Activated CD4-positive, alpha-beta memory T cell treated with anti-CD3 and anti-CD28 coated beads for 36 hours (primary cell): Measurements from ENCODE around the gene ABCF3. TPM values are rescaled to one million over a fixed set of nuclear protein-coding genes. Genes with fewer than 3 reads are reported as not detected.

Source experiments
- CTCF ChIA-PET: fragments of 350-600 bp; sonication (Branson Sonifier 250); formaldehyde crosslinking; loops from one replicate; lab custom pipeline; 2021; ENCODE audit warnings: antibody characterized with exemption, inconsistent platforms; lab: Charles Lee
- POLR2A ChIA-PET: fragments of 350-600 bp; sonication (Branson Sonifier 250); formaldehyde crosslinking; loops from one replicate; lab custom pipeline; 2021; ENCODE audit warnings: antibody characterized with exemption; lab: Charles Lee
- DNase-seq: peaks from one replicate; pipeline ENCODE4 v3.0.0-alpha.2; 2020
- H3K27ac Mint-ChIP-seq: one replicate; pipeline ENCODE4 v1.8.0; 2021; ENCODE audit warnings: mixed read lengths
- H3K27me3 Mint-ChIP-seq: one replicate; pipeline ENCODE4 v1.8.0; 2021; ENCODE audit warnings: mixed read lengths
- H3K36me3 Mint-ChIP-seq: one replicate; pipeline ENCODE4 v1.8.0; 2021; ENCODE audit warnings: mixed read lengths
- H3K4me1 Mint-ChIP-seq: one replicate; pipeline ENCODE4 v1.8.0; 2021; ENCODE audit warnings: low read depth, mixed read lengths
- H3K4me3 Mint-ChIP-seq: one replicate; pipeline ENCODE4 v1.8.0; 2021; ENCODE audit warnings: mild to moderate bottlenecking, mixed read lengths
- H3K9me3 Mint-ChIP-seq: one replicate; pipeline ENCODE4 v1.8.0; 2021; ENCODE audit warnings: mixed read lengths
- intact Hi-C: fragments of 100-400 bp; cut with micrococcal nuclease; formaldehyde crosslinking; loops from one replicate; pipeline ENCODE4 v1.15.1; 2023
- total RNA-seq, 2 experiments: library from RNA; stranded (reverse); gene quantifications; one replicate each; pipeline ENCODE4 v1.2.3, GENCODE V29; 2021

Gene ABCF3
- total RNA-seq, 2 experiments from 2014 or later = 41.2 to 48.7 TPM

GRCh38 chr3:184193991-184194539 lies 8.1 kb downstream of the ABCF3 start:
- peaks cover 4% of the 10 kb centered on the region for H3K4me1 Mint-ChIP-seq
- H3K27me3 Mint-ChIP-seq = no peaks in the 10 kb centered on the region
- POLR2A ChIA-PET = no interaction called here
- H3K9me3 Mint-ChIP-seq = no peaks in the 10 kb centered on the region
- no peak overlapping the region for H3K27ac Mint-ChIP-seq
- H3K4me3 Mint-ChIP-seq = no peak overlapping the region
- no peak for DNase-seq
- intact Hi-C loops = no loop called here
- CTCF ChIA-PET = interaction anchor here (1.2 kb wide), 1 partner anchor 34 kb away, joined by 4 read pairs; no protein-coding TSS in a partner anchor
- peaks cover 38% of the 10 kb centered on the region for H3K36me3 Mint-ChIP-seq

- Mint-ChIP-seq H3K27me3 (no peaks in the 10 kb centered on the region), H3K9me3 (no peaks in the 10 kb centered on the region), H3K27ac (no peak overlapping the region), H3K36me3 (peaks cover 24% of the 10 kb centered on the region), H3K4me3 (no peak overlapping the region), H3K4me1 (no peaks in the 10 kb centered on the region)
- ChIA-PET CTCF (interaction anchor here (0.9 kb wide), 2 partner anchors 31 to 53 kb away, joined by 3 to 4 read pairs; partner anchors contain the start of gene EEF1AKMT4), POLR2A (no interaction called here)
- DNase-seq = no peak
- intact Hi-C loops = no loop called here
Measured at GRCh38 chr3:184196536-184196935, 10.5 kb downstream of the ABCF3 start.

GRCh38 chr3:184198509-184198908 lies 12.5 kb downstream of the ABCF3 start:
- POLR2A ChIA-PET = no interaction called here
- H3K36me3 Mint-ChIP-seq = peaks cover 11% of the 10 kb centered on the region
- no peaks in the 10 kb centered on the region for H3K27me3 Mint-ChIP-seq
- CTCF ChIA-PET = interaction anchor here (1.0 kb wide), 1 partner anchor 48 kb away, joined by 3 read pairs; no protein-coding TSS in a partner anchor
- no peak for DNase-seq
- no peak overlapping the region for H3K27ac Mint-ChIP-seq
- no peak overlapping the region for H3K4me3 Mint-ChIP-seq
- no peaks in the 10 kb centered on the region for H3K9me3 Mint-ChIP-seq
- intact Hi-C loops = no loop called here
- no peaks in the 10 kb centered on the region for H3K4me1 Mint-ChIP-seq

- no peaks in the 10 kb centered on the region for H3K27me3 Mint-ChIP-seq
- no peaks in the 10 kb centered on the region for H3K36me3 Mint-ChIP-seq
- ChIA-PET POLR2A (no interaction called here), CTCF (no interaction called here)
- no peaks in the 10 kb centered on the region for H3K9me3 Mint-ChIP-seq
- DNase-seq = no peak
- no peak overlapping the region for H3K27ac Mint-ChIP-seq
- intact Hi-C loops = no loop called here
- H3K4me1 Mint-ChIP-seq = no peaks in the 10 kb centered on the region
- no peak overlapping the region for H3K4me3 Mint-ChIP-seq
Measured at GRCh38 chr3:184200825-184201224, 14.8 kb downstream of the ABCF3 start.

GRCh38 chr3:184203526-184203925 lies 17.5 kb downstream of the ABCF3 start:
- DNase-seq = no peak
- Mint-ChIP-seq H3K27ac (no peak overlapping the region), H3K4me1 (no peaks in the 10 kb centered on the region), H3K36me3 (no peaks in the 10 kb centered on the region), H3K9me3 (no peaks in the 10 kb centered on the region), H3K27me3 (peaks cover 10% of the 10 kb centered on the region), H3K4me3 (no peak overlapping the region)
- intact Hi-C loops = no loop called here
- CTCF ChIA-PET = interaction anchor here (0.8 to 1.1 kb wide), 3 partner anchors 21 to 47 kb away, joined by 3 to 4 read pairs (median 4); no protein-coding TSS in a partner anchor
- POLR2A ChIA-PET = no interaction called here

- no peak for DNase-seq
- intact Hi-C loops = no loop called here
- H3K4me3 Mint-ChIP-seq = no peak overlapping the region
- H3K36me3 Mint-ChIP-seq = no peaks in the 10 kb centered on the region
- ChIA-PET CTCF (interaction anchor here (1.2 kb wide), 1 partner anchor 18 kb away, joined by 4 read pairs; no protein-coding TSS in a partner anchor), POLR2A (no interaction called here)
- H3K27ac Mint-ChIP-seq = no peak overlapping the region
- no peaks in the 10 kb centered on the region for H3K4me1 Mint-ChIP-seq
- H3K27me3 Mint-ChIP-seq = peaks cover 10% of the 10 kb centered on the region
- H3K9me3 Mint-ChIP-seq = no peaks in the 10 kb centered on the region
Measured at GRCh38 chr3:184209146-184209923, 23.3 kb downstream of the ABCF3 start.

- Mint-ChIP-seq H3K27me3 (peaks cover 10% of the 10 kb centered on the region), H3K4me3 (no peak overlapping the region), H3K4me1 (no peaks in the 10 kb centered on the region), H3K9me3 (no peaks in the 10 kb centered on the region), H3K36me3 (no peaks in the 10 kb centered on the region), H3K27ac (no peak overlapping the region)
- DNase-seq = no peak
- ChIA-PET POLR2A (interaction anchor here (0.5 kb wide), 1 partner anchor 379 kb away, joined by 4 read pairs; no protein-coding TSS in a partner anchor), CTCF (interaction anchor here (1.2 kb wide), 1 partner anchor 16 kb away, joined by 6 read pairs; no protein-coding TSS in a partner anchor)
- intact Hi-C loops = no loop called here
Measured at GRCh38 chr3:184211297-184211696, 25.3 kb downstream of the ABCF3 start.

- POLR2A ChIA-PET = interaction anchor here (0.5 kb wide), 1 partner anchor 379 kb away, joined by 4 read pairs; no protein-coding TSS in a partner anchor
Measured at GRCh38 chr3:184211718-184212117, 25.7 kb downstream of the ABCF3 start.

GRCh38 chr3:184218814-184219213 lies 32.8 kb downstream of the ABCF3 start:
- DNase-seq = no peak
- no peaks in the 10 kb centered on the region for H3K36me3 Mint-ChIP-seq
- H3K9me3 Mint-ChIP-seq = no peaks in the 10 kb centered on the region
- no peak overlapping the region for H3K4me3 Mint-ChIP-seq
- no peak overlapping the region for H3K27ac Mint-ChIP-seq
- ChIA-PET CTCF (interaction anchor here (3.6 kb wide), 1 partner anchor 8 kb away, joined by 26 read pairs; no protein-coding TSS in a partner anchor), POLR2A (no interaction called here)
- H3K4me1 Mint-ChIP-seq = no peaks in the 10 kb centered on the region
- peaks cover 7% of the 10 kb centered on the region for H3K27me3 Mint-ChIP-seq
- intact Hi-C loops = no loop called here

More at GRCh38 chr3:184211718-184212117, 25.7 kb downstream of the ABCF3 start:
- CTCF ChIA-PET = interaction anchor here (1.2 kb wide), 1 partner anchor 16 kb away, joined by 6 read pairs; no protein-coding TSS in a partner anchor
- Mint-ChIP-seq H3K9me3 (no peaks in the 10 kb centered on the region), H3K36me3 (no peaks in the 10 kb centered on the region), H3K4me3 (no peak overlapping the region), H3K4me1 (no peaks in the 10 kb centered on the region), H3K27ac (no peak overlapping the region), H3K27me3 (peaks cover 6% of the 10 kb centered on the region)
- no peak for DNase-seq
- intact Hi-C loops = no loop called here

- H3K27ac Mint-ChIP-seq = no peak overlapping the region
- CTCF ChIA-PET = interaction anchor here (1.1 kb wide), 1 partner anchor 63 kb away, joined by 4 read pairs; no protein-coding TSS in a partner anchor
- H3K4me3 Mint-ChIP-seq = no peak overlapping the region
- no peaks in the 10 kb centered on the region for H3K9me3 Mint-ChIP-seq
- no peak for DNase-seq
- intact Hi-C loops = no loop called here
- no peaks in the 10 kb centered on the region for H3K36me3 Mint-ChIP-seq
- H3K27me3 Mint-ChIP-seq = peaks cover 16% of the 10 kb centered on the region
- POLR2A ChIA-PET = no interaction called here
- H3K4me1 Mint-ChIP-seq = no peaks in the 10 kb centered on the region
Measured at GRCh38 chr3:184222521-184222920, 36.5 kb downstream of the ABCF3 start.

- intact Hi-C loops = no loop called here
- peaks cover 2% of the 10 kb centered on the region for H3K4me1 Mint-ChIP-seq
- no peak for DNase-seq
- POLR2A ChIA-PET = no interaction called here
- CTCF ChIA-PET = interaction anchor here (0.6 to 0.7 kb wide), 3 partner anchors 14 to 33 kb away, joined by 3 to 4 read pairs (median 3); no protein-coding TSS in a partner anchor
- no peak overlapping the region for H3K4me3 Mint-ChIP-seq
- H3K27ac Mint-ChIP-seq = no peak overlapping the region
- H3K9me3 Mint-ChIP-seq = no peaks in the 10 kb centered on the region
- no peaks in the 10 kb centered on the region for H3K36me3 Mint-ChIP-seq
- peaks cover 29% of the 10 kb centered on the region for H3K27me3 Mint-ChIP-seq
Measured at GRCh38 chr3:184223946-184224345, 37.9 kb downstream of the ABCF3 start.

- CTCF ChIA-PET = interaction anchor here (0.6 to 5.4 kb wide), 41 partner anchors 10 to 343 kb away, joined by 3 to 94 read pairs (median 5); partner anchors contain the start of genes ABCC5, ALG3, CAMK2N2 and DVL3
- H3K27me3 Mint-ChIP-seq = peaks cover 44% of the 10 kb centered on the region
- POLR2A ChIA-PET = interaction anchor here (1.6 kb wide), 1 partner anchor 22 kb away, joined by 5 read pairs; the partner anchor contains the start of gene EEF1AKMT4
- DNase-seq = peak; percentile 60
- no peaks in the 10 kb centered on the region for H3K9me3 Mint-ChIP-seq
- no peak overlapping the region for H3K27ac Mint-ChIP-seq
- no peak overlapping the region for H3K4me3 Mint-ChIP-seq
- H3K36me3 Mint-ChIP-seq = no peaks in the 10 kb centered on the region
- intact Hi-C loops = loop anchor here (1.0 kb wide), 2 partner anchors 23 to 62 kb away; no protein-coding TSS in a partner anchor
- H3K4me1 Mint-ChIP-seq = peaks cover 9% of the 10 kb centered on the region
Measured at GRCh38 chr3:184227481-184227935, 41.5 kb downstream of the ABCF3 start.
